Middle frontal gyrus (tissue), 1 donor: ENCODE data around the gene CLHC1.

ENCODE experiments used
- DNase-seq: peaks from one replicate; pipeline ENCODE4 v3.0.0-alpha.2; 2015; ENCODE audit warnings: low spot score; ENCODE audit errors: extremely low spot score

Gene CLHC1

DNA sequence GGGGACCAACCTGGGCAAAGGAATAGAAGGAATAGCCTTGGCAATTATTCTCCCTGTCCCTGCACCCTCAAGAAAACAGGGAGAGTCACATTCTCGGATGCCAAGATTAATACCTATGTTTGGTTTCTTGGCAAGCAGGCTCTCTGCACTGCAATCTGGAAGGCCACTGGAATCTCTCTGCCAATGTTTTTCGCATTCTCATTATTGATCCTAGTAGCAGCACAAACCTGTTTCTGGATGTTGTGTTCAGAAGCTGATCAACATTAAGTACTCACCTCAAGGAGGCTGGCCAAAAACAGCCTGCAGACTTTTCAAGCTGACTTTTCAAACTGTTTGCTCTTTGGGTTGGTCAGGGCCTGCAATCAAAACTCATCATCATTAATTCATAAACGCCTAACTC is 62.2 kb downstream of the CLHC1 start:
- DNase-seq, result no peak

GRCh38 chr2:55169359-55169758 is 62.7 kb downstream of the CLHC1 start:
- no peak for DNase-seq

GRCh38 chr2:55168221-55169154 is 63.6 kb downstream of the CLHC1 start:
- peak; percentile 75 for DNase-seq

DNA sequence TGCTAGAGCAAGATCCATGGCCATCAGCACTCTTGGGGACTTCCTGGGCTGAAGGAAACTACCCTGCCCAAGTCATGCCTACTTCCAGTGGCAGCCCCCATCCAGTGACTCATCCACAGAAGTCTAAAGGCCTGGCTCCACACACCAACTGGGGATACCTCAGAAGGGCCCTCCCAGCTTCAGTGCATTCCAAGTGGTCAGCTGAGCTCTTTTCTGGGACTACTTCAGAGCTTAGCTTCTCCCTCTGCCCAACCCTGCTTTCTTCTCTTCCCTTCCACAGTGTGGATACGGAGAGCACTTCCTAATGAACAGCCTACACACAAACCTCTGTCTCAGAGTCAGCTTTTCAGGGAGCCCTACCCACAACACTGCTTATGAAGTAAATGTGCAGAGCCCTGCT is 66.5 kb downstream of the CLHC1 start:
- no peak for DNase-seq

DNA sequence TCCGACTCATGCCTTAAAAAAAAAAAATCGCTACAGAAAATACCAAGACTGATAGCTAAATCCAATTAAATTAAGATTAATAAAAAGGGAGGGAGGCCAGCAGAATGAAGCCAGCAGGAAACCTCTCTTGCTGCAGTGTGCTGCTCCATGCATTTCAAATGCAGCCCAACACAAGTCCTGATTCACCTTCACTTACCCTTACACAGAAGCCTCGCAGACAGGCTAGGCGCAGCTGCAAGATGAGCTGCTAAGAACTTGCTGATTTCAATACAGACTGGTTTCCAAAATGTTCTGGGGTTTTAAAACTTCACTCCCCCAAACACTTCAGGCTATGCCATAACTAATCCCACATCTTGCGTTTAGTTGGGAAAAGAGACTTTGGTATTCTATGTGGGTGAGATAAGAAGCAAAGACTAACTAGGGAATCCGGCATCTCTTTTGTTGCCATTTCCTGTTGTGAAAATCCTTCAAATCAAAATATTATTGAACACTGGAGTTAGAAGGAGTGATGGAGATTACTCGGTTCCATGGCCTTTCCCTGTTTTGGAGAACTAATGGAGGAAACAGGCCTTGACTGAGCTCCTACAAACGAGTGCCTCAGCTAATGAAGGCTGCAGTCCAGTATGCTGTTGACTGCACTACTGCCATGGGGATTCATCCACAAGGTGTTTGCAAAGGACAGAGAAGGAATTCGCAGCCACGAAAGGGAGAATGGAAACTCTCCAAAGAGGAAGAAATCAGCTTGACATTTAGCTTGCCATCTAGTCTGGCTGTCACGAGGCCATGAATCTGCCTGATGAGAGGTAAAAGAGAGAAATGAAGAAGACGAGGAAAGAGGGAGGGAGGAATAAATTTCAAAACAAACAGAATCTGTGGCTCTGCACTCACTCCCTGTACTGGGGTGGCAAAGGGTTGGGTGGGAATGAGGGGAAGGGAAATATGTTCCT is 67.3 kb downstream of the CLHC1 start:
- no peak for DNase-seq

DNA sequence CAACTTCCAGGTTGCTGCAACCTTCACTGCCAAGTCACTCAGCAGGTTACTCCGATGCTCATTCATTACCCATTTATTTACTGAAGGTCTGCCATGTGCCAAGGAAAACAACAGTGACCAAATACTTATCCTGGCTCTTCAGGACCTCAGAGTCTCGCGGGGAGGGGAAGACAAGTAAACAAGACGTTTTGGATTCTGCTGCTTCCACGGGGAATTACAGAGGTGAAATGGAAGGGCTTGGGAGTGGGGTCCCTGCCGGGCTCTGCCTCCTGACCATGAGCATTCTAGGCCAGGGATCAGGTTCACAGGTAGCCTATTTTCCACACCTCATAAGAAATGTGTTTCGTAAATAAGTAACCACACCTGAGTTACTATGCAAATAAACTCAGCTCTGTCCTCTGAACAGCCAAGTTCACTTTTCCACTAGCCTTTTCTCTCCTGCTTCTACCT is 68.1 kb downstream of the CLHC1 start:
- DNase-seq, result no peak

DNA sequence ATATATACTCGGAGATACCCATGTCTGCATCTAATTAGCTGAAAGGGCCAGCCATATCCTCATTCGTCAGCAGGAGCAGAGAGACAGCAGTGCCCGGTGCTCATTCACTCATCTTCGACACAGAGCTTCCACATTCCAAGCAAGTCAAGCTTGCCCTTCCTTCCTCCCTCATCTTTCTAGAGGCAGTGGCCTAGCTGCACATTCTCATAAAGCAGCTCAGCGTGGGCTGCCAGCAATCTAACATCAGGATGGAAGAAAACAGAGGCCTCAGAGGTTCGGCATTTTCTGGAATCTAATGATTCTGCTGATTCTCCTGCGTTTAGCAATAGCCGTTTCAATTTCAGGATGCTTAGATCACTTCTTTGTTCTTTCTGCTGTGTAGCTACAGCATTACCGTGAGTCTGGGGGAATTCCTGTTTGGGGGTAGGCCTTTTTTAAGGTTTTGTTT is 68.8 kb downstream of the CLHC1 start:
- DNase-seq, result no peak

- no peak for DNase-seq
These were observed 69.6 kb downstream of the CLHC1 start for GRCh38 chr2:55162284-55163006.

GRCh38 chr2:55161295-55162210 is 70.5 kb downstream of the CLHC1 start:
- DNase-seq, result no peak

DNA sequence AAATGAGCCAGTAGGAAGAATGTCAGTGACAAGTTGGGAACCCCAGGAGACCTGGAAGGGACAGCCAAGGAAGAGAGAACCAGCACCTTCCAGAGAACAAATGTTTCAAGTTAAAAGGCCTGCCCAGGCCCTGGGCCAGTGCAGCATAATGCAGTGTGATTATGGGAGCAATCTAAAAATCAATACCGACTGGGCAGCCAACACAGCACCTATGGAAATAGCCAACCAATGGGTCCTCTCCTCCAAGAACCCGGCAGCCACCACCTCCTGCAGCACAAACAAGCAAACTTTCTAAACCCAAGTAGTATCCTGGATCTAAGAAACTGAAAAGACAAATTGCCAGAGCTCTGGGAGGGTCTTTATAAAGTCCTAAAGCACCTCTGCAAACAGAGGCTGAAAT is 71.7 kb downstream of the CLHC1 start:
- no peak for DNase-seq

DNA sequence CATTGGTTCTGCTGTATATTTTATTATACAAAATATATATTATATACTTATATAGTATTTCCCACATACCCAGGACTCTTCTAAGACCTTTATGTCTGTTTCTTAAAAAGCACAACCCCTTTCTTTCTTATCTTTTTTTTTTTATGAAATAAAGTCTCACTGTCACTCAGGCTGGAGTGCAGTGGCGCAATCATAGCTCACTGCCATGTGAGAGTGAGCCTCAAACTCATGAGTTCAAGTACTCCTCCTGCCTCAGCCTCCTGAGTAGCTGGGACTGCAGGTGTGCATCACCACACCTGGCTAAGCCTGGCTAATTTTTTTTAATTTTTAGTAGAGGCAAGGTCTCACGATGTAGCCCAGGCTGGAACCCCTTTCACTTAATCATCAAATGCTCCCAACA is 72.3 kb downstream of the CLHC1 start:
- no peak for DNase-seq

DNA sequence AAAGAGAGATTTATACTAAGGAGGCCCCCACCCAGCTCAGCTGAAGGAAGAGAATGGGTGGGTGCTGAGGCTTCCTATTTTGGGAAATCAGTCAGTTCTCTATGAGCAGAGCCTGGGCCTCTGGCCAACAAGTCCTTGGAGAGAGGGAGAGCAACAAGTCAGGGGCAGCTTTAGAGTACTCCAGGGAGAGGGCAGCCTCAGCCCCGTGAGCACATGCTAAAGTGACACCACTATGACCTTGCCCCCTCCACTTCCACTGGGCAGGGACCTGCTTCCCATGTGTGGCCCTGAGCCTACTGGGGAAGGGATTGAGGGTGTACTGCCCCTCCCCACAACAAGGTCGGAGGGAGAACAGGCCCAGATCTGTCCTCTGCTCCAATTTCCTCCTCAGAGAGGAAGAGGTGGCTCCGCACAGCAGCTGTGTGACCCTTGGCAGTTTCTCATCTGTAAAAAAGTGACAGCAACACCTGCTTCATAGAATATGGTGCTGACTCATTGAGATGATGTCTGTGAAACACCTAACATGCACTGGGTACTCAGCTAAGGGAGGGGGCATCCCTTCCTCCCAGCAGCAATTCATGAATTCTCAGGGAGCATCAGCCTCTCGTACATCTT is 72.9 kb downstream of the CLHC1 start:
- no peak for DNase-seq

DNA sequence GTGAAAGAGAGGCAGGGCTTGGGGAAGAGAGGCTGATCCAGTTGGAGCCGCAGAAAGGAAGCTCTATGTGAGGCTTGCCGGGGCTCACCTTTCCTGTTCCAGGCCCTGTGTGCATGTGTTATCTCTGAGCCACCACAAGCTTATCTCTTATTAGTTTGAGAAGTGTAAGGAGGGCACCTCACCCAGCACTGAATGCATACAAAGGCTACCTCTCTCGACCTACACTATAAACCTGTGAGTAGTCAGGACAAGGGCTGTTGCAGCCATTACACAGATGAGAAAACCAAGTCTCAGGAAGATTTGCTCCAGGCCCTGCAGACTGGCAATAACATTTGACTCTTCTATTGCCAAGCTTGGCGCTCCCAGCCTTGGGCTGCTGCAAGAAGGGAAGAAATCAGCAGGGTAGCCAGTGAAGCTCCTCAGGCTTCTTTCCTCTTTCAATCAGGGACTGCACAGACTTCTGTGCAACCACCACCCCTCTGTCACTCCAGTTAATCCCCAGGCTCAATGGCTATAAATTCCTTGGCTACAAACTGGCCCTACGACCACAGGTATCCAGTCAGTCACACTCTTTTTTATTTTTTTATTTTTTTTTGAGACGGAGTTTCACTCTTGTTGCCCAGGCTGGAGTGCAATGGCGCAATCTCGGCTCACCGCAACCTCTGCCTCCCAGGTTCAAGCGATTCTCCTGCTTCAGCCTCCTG is 73.8 kb downstream of the CLHC1 start:
- no peak for DNase-seq

DNA sequence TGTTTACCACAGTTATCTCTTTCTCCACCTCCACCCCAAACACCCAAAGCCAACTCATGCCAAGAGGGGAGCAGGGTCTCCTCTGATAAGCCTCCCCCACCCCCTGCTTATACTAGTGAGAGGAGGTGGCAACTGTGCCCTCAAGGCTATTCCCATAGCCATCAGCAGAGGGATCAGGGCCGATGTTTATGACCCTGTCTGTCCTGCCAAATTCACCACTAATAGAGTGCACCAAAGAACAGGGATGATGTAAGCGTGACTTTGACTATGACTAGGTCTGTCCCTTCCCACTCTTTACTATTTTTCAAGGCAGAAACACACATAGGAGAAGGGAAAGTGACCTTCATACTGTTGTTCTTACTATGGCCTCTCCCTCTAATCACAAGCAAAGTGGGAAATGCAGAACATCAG is 74.6 kb downstream of the CLHC1 start:
- no peak for DNase-seq

- DNase-seq, result no peak
These were observed 75.1 kb downstream of the CLHC1 start for GRCh38 chr2:55156984-55157383.

DNA sequence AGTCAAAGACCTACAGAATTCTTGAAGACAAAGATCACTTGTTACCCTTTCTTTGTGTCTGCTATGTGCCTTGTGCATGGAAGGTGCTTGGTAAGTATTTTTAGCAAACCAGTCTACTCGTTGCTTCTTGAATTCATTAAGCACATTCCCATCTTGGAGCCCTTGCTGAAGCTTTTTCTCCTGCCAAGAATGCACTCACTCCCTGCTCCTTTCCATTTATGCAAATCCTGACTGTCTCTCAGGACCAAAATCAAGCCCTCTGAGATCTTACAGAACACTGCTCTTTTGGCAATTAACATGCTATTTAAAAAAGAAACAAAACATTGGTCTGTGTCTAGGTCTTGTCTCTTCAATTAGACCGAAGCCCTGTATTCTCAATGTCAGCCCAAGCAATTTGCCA is 75.8 kb downstream of the CLHC1 start:
- DNase-seq, result no peak

DNA sequence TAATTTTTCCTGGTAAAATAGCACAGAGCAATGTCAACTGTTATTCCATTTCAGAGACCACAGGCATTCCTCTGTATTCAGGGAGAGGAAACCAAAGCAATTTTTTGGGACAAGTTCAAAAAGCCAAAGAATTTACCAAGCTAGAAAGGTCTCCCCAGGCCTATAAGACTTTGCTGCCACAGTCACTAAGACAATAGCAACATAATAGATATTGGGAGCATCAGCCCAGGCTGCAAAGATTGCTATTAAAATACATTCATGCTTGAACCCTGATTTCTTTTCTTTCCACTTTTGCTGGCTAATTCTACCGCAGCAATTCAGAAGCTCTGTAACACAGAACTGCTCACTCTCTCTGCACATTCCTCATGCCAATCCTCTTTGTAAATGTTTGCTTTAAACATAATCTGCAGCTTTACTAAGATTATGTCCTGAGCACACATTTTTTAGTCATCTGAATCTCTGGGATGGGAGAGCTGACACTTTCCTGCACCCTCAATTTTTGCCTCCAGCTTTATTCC is 76.3 kb downstream of the CLHC1 start:
- DNase-seq, result no peak

- no peak for DNase-seq
These were observed 76.9 kb downstream of the CLHC1 start for GRCh38 chr2:55155206-55155605.

GRCh38 chr2:55154525-55155030 is 77.5 kb downstream of the CLHC1 start:
- DNase-seq, result no peak
